ENCODE measurements around the gene XXYLT1. TPM values are rescaled to one million over a fixed set of nuclear protein-coding genes. Genes with fewer than 3 reads are reported as not detected.

Gene XXYLT1
- total RNA-seq, 1 experiment from 2014 or later, result 25.5 TPM

- no peaks in the 10 kb centered on the region for H3K9me2 ChIP-seq (replicated peaks; ENCODE audit: low read length)
- no peak overlapping the region for H3K27ac ChIP-seq (ENCODE audit: low read length)
- no peak overlapping the region for H3K9ac ChIP-seq (ENCODE audit: low read length)
- ATAC-seq (no peak), DNase-seq (no peak)
- peaks cover 28% of the 10 kb centered on the region for H3K79me2 ChIP-seq (ENCODE audit: low read length)
- H3F3A ChIP-seq (ENCODE audit: low read length, unreplicated experiment), result no peaks in the 10 kb centered on the region
- no peak overlapping the region for H3K4me2 ChIP-seq (ENCODE audit: low read length)
- ChIA-PET POLR2A (ENCODE audit: unreplicated experiment) (no interaction called here), CTCF (no interaction called here)
- H4K20me1 ChIP-seq (ENCODE audit: low read length), result no peaks in the 10 kb centered on the region
- H3K4me3 ChIP-seq (ENCODE audit: low read length), result no peak overlapping the region
- TF ChIP-seq, protein P1, sequence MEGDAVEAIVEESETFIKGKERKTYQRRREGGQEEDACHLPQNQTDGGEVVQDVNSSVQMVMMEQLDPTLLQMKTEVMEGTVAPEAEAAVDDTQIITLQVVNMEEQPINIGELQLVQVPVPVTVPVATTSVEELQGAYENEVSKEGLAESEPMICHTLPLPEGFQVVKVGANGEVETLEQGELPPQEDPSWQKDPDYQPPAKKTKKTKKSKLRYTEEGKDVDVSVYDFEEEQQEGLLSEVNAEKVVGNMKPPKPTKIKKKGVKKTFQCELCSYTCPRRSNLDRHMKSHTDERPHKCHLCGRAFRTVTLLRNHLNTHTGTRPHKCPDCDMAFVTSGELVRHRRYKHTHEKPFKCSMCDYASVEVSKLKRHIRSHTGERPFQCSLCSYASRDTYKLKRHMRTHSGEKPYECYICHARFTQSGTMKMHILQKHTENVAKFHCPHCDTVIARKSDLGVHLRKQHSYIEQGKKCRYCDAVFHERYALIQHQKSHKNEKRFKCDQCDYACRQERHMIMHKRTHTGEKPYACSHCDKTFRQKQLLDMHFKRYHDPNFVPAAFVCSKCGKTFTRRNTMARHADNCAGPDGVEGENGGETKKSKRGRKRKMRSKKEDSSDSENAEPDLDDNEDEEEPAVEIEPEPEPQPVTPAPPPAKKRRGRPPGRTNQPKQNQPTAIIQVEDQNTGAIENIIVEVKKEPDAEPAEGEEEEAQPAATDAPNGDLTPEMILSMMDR (conservative IDR thresholded peaks at IDR 0.05; ENCODE audit: low read depth, low read length), result no peak
- TF ChIP-seq EZH2phosphoT487 (IDR thresholded peaks at IDR 0.05; ENCODE audit: borderline replicate concordance, low read length) (no peak), EZH2 (IDR thresholded peaks at IDR 0.05; ENCODE audit: low read length, unreplicated experiment) (no peak)
- no peaks in the 10 kb centered on the region for H3K9me3 ChIP-seq (ENCODE audit: low read length)
- intact Hi-C loops (cut with micrococcal nuclease), result loop anchor here (10.0 kb wide), 1 partner anchor 95 kb away; no protein-coding TSS in a partner anchor
- H3K4me1 ChIP-seq (ENCODE audit: insufficient read depth, low read length), result no peaks in the 10 kb centered on the region
- no TSS peak for BruUV-seq (replicated peaks)
- no peaks in the 10 kb centered on the region for H3K27me3 ChIP-seq (ENCODE audit: low read length)
- no peaks in the 10 kb centered on the region for H3K36me3 ChIP-seq (ENCODE audit: low read depth, low read length)
- H2AFZ ChIP-seq (ENCODE audit: low read length), result no peak overlapping the region
These were observed 21.0 kb downstream of the XXYLT1 start for GRCh38 chr3:195249858-195250464.

GRCh38 chr3:195249057-195249770, 21.7 kb downstream of the XXYLT1 start:
- no peak for ATAC-seq
- CTCF ChIA-PET, result no interaction called here
- Histone ChIP-seq H4K20me1 (ENCODE audit: low read length) (no peaks in the 10 kb centered on the region), H3K27me3 (ENCODE audit: low read length) (no peaks in the 10 kb centered on the region), H3K36me3 (ENCODE audit: low read depth, low read length) (no peaks in the 10 kb centered on the region), H3K27ac (ENCODE audit: low read length) (no peak overlapping the region), H3K4me1 (ENCODE audit: insufficient read depth, low read length) (no peaks in the 10 kb centered on the region), H3K4me2 (ENCODE audit: low read length) (no peak overlapping the region), H3K9me3 (ENCODE audit: low read length) (no peaks in the 10 kb centered on the region), H3K4me3 (ENCODE audit: low read length) (no peak overlapping the region), H3K9ac (ENCODE audit: low read length) (no peak overlapping the region), H3K9me2 (replicated peaks; ENCODE audit: low read length) (no peaks in the 10 kb centered on the region), H3K79me2 (ENCODE audit: low read length) (peaks cover 21% of the 10 kb centered on the region), H3F3A (ENCODE audit: low read length, unreplicated experiment) (no peaks in the 10 kb centered on the region), H2AFZ (ENCODE audit: low read length) (no peak overlapping the region)
- POLR2A ChIA-PET (ENCODE audit: unreplicated experiment), result no interaction called here
- DNase-seq, result no peak
- BruUV-seq (replicated peaks), result no TSS peak
- TF ChIP-seq, protein P1 (conservative IDR thresholded peaks at IDR 0.05; ENCODE audit: low read depth, low read length), result no peak
- TF ChIP-seq EZH2phosphoT487 (IDR thresholded peaks at IDR 0.05; ENCODE audit: borderline replicate concordance, low read length), result no peak
- no peak for TF ChIP-seq EZH2 (IDR thresholded peaks at IDR 0.05; ENCODE audit: low read length, unreplicated experiment)
- intact Hi-C loops (cut with micrococcal nuclease), result no loop called here

GRCh38 chr3:195248281-195248680, 22.7 kb downstream of the XXYLT1 start:
- DNase-seq (no peak), ATAC-seq (no peak)
- Histone ChIP-seq H3K4me3 (ENCODE audit: low read length) (no peak overlapping the region), H3K27me3 (ENCODE audit: low read length) (no peaks in the 10 kb centered on the region), H3K27ac (ENCODE audit: low read length) (no peak overlapping the region), H3K9ac (ENCODE audit: low read length) (no peak overlapping the region), H4K20me1 (ENCODE audit: low read length) (no peaks in the 10 kb centered on the region), H3F3A (ENCODE audit: low read length, unreplicated experiment) (no peaks in the 10 kb centered on the region), H3K9me2 (replicated peaks; ENCODE audit: low read length) (no peaks in the 10 kb centered on the region), H3K4me1 (ENCODE audit: insufficient read depth, low read length) (no peaks in the 10 kb centered on the region), H2AFZ (ENCODE audit: low read length) (no peak overlapping the region), H3K36me3 (ENCODE audit: low read depth, low read length) (no peaks in the 10 kb centered on the region), H3K4me2 (ENCODE audit: low read length) (no peak overlapping the region), H3K79me2 (ENCODE audit: low read length) (peaks cover 13% of the 10 kb centered on the region; the same call in 1 of the 2 replicates), H3K9me3 (ENCODE audit: low read length) (no peaks in the 10 kb centered on the region)
- POLR2A ChIA-PET (ENCODE audit: unreplicated experiment), result no interaction called here
- CTCF ChIA-PET, result no interaction called here
- no TSS peak for BruUV-seq (replicated peaks)
- intact Hi-C loops (cut with micrococcal nuclease), result no loop called here
- TF ChIP-seq EZH2 (IDR thresholded peaks at IDR 0.05; ENCODE audit: low read length, unreplicated experiment) (no peak), EZH2phosphoT487 (IDR thresholded peaks at IDR 0.05; ENCODE audit: borderline replicate concordance, low read length) (no peak)
- TF ChIP-seq, protein P1 (conservative IDR thresholded peaks at IDR 0.05; ENCODE audit: low read depth, low read length), result no peak
